Duodenal mucosa (tissue), 2 donors: Measurements from ENCODE around the gene CDH2.

ENCODE experiments used
- H3K27ac ChIP-seq: one replicate; pipeline ENCODE4 v1.7.0; 2013; ENCODE audit warnings: low read depth, low read length
- H3K27me3 ChIP-seq, 2 donors: one replicate each; pipeline ENCODE4 v1.7.0; 2013; ENCODE audit warnings: low read length in 2 of 2, control low read depth in 1 of 2; ENCODE audit not compliant: insufficient read depth in 2 of 2, control insufficient read depth in 1 of 2
- H3K36me3 ChIP-seq, 2 donors: one replicate each; pipeline ENCODE4 v1.7.0; 2013; ENCODE audit warnings: low read length in 2 of 2, control low read depth in 1 of 2; ENCODE audit not compliant: insufficient read depth in 2 of 2, control insufficient read depth in 1 of 2
- H3K4me1 ChIP-seq, 2 donors: one replicate each; pipeline ENCODE4 v1.7.0; 2013; ENCODE audit warnings: low read length in 2 of 2, control low read depth in 1 of 2; ENCODE audit not compliant: insufficient read depth in 2 of 2, control insufficient read depth in 1 of 2
- H3K4me3 ChIP-seq, 2 donors: one replicate each; pipeline ENCODE4 v1.7.0; 2013; ENCODE audit warnings: low read length in 2 of 2, low read depth in 1 of 2
- H3K9ac ChIP-seq, 2 donors: one replicate each; pipeline ENCODE4 v1.7.0; 2013; ENCODE audit warnings: low read length in 2 of 2, low read depth in 1 of 2
- H3K9me3 ChIP-seq, 2 donors: one replicate each; pipeline ENCODE4 v1.7.0; 2013; ENCODE audit warnings: low read length in 2 of 2, control low read depth in 1 of 2; ENCODE audit not compliant: control insufficient read depth in 1 of 2

CDH2 gene

GRCh38 chr18:28152754-28153153 lies 24.2 kb downstream of the CDH2 start:
- Histone ChIP-seq H3K27me3 (no peaks in the 10 kb centered on the region), H3K27ac (no peak overlapping the region), H3K9ac (no peak overlapping the region), H3K36me3 (no peaks in the 10 kb centered on the region), H3K4me3 (no peak overlapping the region), H3K9me3 (no peaks in the 10 kb centered on the region), H3K4me1 (no peaks in the 10 kb centered on the region)

GRCh38 chr18:28152354-28152753 lies 24.6 kb downstream of the CDH2 start:
- H3K9me3 ChIP-seq, result no peaks in the 10 kb centered on the region
- H3K27ac ChIP-seq, result no peak overlapping the region
- no peak overlapping the region for H3K9ac ChIP-seq
- H3K27me3 ChIP-seq, result no peaks in the 10 kb centered on the region
- H3K4me3 ChIP-seq, result no peak overlapping the region
- H3K4me1 ChIP-seq, result no peaks in the 10 kb centered on the region
- no peaks in the 10 kb centered on the region for H3K36me3 ChIP-seq

- no peaks in the 10 kb centered on the region for H3K36me3 ChIP-seq
- no peak overlapping the region for H3K4me3 ChIP-seq
- no peaks in the 10 kb centered on the region for H3K9me3 ChIP-seq
- H3K27ac ChIP-seq, result no peak overlapping the region
- H3K9ac ChIP-seq, result no peak overlapping the region
- H3K4me1 ChIP-seq, result no peaks in the 10 kb centered on the region
- H3K27me3 ChIP-seq, result no peaks in the 10 kb centered on the region
Measured at GRCh38 chr18:28151434-28151833, 25.5 kb downstream of the CDH2 start.

GRCh38 chr18:28150925-28151324 lies 26.0 kb downstream of the CDH2 start:
- Histone ChIP-seq H3K27me3 (no peaks in the 10 kb centered on the region), H3K4me1 (no peaks in the 10 kb centered on the region), H3K4me3 (no peak overlapping the region), H3K9ac (no peak overlapping the region), H3K36me3 (no peaks in the 10 kb centered on the region), H3K27ac (no peak overlapping the region), H3K9me3 (no peaks in the 10 kb centered on the region)

- H3K9me3 ChIP-seq, result no peaks in the 10 kb centered on the region
- H3K4me3 ChIP-seq, result no peak overlapping the region
- H3K4me1 ChIP-seq, result no peaks in the 10 kb centered on the region
- no peak overlapping the region for H3K9ac ChIP-seq
- H3K36me3 ChIP-seq, result no peaks in the 10 kb centered on the region
- no peak overlapping the region for H3K27ac ChIP-seq
- H3K27me3 ChIP-seq, result no peaks in the 10 kb centered on the region
Measured at GRCh38 chr18:28149810-28150420, 27.0 kb downstream of the CDH2 start.

- Histone ChIP-seq H3K9me3 (no peaks in the 10 kb centered on the region), H3K36me3 (no peaks in the 10 kb centered on the region), H3K4me3 (no peak overlapping the region), H3K4me1 (no peaks in the 10 kb centered on the region), H3K9ac (no peak overlapping the region), H3K27ac (no peak overlapping the region), H3K27me3 (no peaks in the 10 kb centered on the region)
Measured at GRCh38 chr18:28147674-28148171, 29.2 kb downstream of the CDH2 start.

- Histone ChIP-seq H3K9me3 (no peaks in the 10 kb centered on the region), H3K27ac (no peak overlapping the region), H3K4me1 (no peaks in the 10 kb centered on the region), H3K9ac (no peak overlapping the region), H3K36me3 (no peaks in the 10 kb centered on the region), H3K27me3 (no peaks in the 10 kb centered on the region), H3K4me3 (no peak overlapping the region)
Measured at GRCh38 chr18:28143725-28144124, 33.2 kb downstream of the CDH2 start.

- H3K27ac ChIP-seq, result no peak overlapping the region
- no peak overlapping the region for H3K4me3 ChIP-seq
- no peaks in the 10 kb centered on the region for H3K4me1 ChIP-seq
- no peaks in the 10 kb centered on the region for H3K36me3 ChIP-seq
- no peaks in the 10 kb centered on the region for H3K9me3 ChIP-seq
- H3K9ac ChIP-seq, result no peak overlapping the region
- H3K27me3 ChIP-seq, result no peaks in the 10 kb centered on the region
Measured at GRCh38 chr18:28138816-28139215, 38.1 kb downstream of the CDH2 start.

GRCh38 chr18:28136071-28136470 lies 40.9 kb downstream of the CDH2 start:
- Histone ChIP-seq H3K9ac (no peak overlapping the region), H3K36me3 (no peaks in the 10 kb centered on the region), H3K27ac (no peak overlapping the region), H3K4me1 (no peaks in the 10 kb centered on the region), H3K9me3 (no peaks in the 10 kb centered on the region), H3K4me3 (no peak overlapping the region), H3K27me3 (no peaks in the 10 kb centered on the region)

GRCh38 chr18:28134774-28135173 lies 42.2 kb downstream of the CDH2 start:
- no peaks in the 10 kb centered on the region for H3K36me3 ChIP-seq
- H3K27me3 ChIP-seq, result no peaks in the 10 kb centered on the region
- no peak overlapping the region for H3K9ac ChIP-seq
- no peaks in the 10 kb centered on the region for H3K9me3 ChIP-seq
- no peak overlapping the region for H3K27ac ChIP-seq
- no peaks in the 10 kb centered on the region for H3K4me1 ChIP-seq
- no peak overlapping the region for H3K4me3 ChIP-seq

- Histone ChIP-seq H3K4me3 (no peak overlapping the region), H3K4me1 (no peaks in the 10 kb centered on the region), H3K9ac (no peak overlapping the region), H3K27me3 (no peaks in the 10 kb centered on the region), H3K27ac (no peak overlapping the region), H3K36me3 (no peaks in the 10 kb centered on the region), H3K9me3 (no peaks in the 10 kb centered on the region)
Measured at GRCh38 chr18:28132084-28132483, 44.8 kb downstream of the CDH2 start.
